Stimulated activated CD8-positive, alpha-beta memory T cell treated with anti-CD3 and anti-CD28 coated beads, Interleukin-15, amount 100 ng/mL, for 48 hours (primary cell): ENCODE data around the gene DCC.
"Not testable (repeated sequence)": the region's sequence is repeated elsewhere in the genome, so short reads cannot be mapped to it uniquely, and the experiment has no call there.

Experiments used
- DNase-seq, 2 donors: peaks; one replicate each; pipeline ENCODE4 v3.0.0-alpha.2; 2020; ENCODE audit warnings: low read depth in 2 of 2

DCC gene

DNA sequence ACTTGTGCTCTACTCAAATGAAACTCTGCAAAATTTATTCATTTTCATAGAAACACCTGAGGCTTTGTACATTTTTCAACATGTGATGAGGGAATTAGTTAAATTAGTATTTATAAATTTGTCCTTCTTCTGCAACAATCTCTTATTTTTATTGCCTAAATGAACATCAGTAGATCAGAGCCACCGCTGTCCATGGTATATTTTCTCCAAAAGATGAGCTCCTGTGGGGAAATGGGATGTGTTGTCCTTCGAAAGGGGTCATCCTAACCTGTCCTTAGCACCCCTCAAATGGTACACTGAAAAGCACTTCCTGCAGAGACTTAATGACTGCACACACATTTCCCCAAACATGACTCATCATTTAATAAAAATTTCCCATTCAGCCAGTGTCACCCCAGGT is 1169.9 kb downstream of the DCC start:
- no peak for DNase-seq

GRCh38 chr18:53511725-53512124 is 1171.7 kb downstream of the DCC start:
- DNase-seq: not testable (repeated sequence)

- no peak for DNase-seq
Measured at GRCh38 chr18:53521068-53521467, 1181.1 kb downstream of the DCC start.

GRCh38 chr18:53526101-53526870 is 1186.3 kb downstream of the DCC start:
- no peak for DNase-seq

DNA sequence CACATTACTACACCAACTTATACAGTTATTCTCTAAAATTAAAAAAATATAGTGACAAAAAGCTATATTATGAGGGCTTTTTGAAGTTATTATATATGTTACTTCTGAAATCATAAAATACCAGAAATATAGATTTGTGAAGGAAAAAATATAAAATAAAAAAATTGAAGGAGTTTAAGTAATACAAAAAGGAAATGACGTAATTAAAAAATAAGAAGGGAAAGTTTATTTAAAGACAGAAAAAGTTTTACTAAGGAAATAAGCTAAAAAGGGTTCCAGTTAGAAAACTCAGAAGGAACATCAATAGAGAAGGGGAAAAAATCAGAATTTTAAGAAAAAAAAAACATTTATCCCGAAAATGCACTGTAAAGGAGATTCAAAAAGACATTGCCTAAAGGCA is 1187.4 kb downstream of the DCC start:
- no peak for DNase-seq

GRCh38 chr18:53531187-53531586 is 1191.2 kb downstream of the DCC start:
- no peak for DNase-seq

DNA sequence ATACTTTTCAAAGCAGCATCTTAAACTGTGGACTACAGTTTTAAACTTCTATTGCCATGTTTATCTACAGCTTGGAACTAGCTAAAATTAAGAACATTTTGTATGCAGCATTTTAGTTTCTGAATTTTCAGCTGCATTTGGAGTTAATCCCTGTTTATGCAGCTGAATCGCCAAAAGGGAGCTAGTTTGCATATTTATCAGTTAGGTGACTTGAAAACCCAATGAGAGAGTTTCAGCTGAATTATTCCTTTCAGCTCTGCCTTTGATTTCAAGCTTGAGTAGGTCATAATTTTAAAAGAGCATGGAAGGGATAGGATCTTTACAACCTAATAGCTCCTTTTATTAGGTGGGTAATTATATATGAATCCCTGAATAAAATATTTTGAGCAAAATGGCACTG is 1191.9 kb downstream of the DCC start:
- DNase-seq: no peak

GRCh38 chr18:53534203-53534602 is 1194.2 kb downstream of the DCC start:
- DNase-seq: no peak

DNA sequence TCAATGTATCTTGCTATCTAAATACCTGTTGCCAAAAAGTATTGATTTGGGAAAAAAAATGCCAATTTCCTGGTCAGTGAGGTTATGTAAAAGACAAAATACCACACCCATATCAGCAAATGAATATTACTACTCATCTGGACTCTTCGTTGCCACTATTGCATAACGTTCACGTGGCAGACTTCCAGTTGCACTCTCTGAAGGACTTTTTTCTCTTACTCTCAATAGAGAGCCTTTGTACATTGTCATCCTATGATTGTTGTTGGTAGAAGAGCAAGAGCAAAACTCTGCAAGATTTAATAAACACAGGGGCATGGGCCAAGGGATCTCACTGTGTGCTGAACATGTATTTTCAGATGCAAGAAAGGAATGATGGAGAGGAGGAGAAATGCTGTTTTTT is 1194.7 kb downstream of the DCC start:
- DNase-seq: no peak

DNA sequence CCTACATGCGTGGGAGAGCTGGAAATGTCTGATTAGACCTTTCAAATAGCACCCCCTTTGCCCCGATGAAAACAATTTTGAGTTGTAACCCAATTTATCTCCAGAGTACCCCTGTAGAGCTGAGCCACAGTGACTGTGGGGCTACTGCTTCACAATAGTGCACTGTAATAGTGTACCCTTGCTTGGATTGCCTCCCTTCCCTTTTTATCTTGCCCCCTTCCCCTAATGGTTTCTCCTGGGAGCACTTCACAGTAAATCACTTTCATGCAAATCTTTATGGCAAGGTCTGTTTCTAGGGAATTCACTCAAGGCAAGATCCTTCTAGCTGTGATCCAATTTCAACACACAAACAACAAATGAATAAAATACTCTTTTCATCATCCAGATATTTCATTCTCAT is 1196.9 kb downstream of the DCC start:
- DNase-seq: no peak

- no peak for DNase-seq
Measured at GRCh38 chr18:53541924-53542323, 1201.9 kb downstream of the DCC start.

DNA sequence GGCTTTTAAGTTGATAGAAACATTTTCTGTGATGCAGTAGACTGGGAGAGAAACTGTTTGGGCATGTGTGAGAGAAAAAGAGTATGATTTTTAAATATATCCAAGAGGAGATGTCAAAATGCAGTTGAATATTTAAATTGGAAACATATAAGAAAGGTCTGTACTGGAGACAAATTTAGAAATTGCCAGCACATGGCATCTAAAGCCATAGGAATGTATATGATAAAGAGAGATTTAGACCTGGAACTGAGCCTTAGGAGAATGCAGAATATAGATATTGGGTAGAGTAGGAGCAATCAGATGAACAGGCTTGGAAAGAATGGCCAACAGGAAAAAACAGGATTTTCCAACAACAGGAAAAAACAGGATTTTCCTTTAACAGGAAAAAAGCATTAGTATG is 1203.7 kb downstream of the DCC start:
- no peak for DNase-seq

GRCh38 chr18:53544917-53545316 is 1204.9 kb downstream of the DCC start:
- DNase-seq: no peak

GRCh38 chr18:53551868-53552426 is 1212.0 kb downstream of the DCC start:
- no peak for DNase-seq

DNA sequence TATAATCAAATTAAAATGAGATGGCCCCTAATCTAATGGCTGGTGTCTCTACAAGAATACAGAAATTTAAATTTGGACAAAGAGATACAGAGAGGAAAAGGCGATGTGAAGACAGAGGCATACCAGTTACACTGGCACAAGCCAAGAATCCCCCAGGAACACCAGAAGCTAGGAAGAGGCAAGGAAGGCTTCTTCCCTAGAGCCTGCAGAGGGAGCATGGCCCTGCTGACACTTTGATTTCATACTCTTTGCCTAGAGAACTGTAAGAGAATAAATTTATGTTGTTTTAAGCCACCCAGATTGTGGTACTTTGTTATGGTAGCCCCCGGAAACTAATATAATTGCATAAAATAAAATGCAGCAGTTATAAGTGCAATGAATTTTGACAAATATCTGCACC is 1213.0 kb downstream of the DCC start:
- DNase-seq: no peak

- DNase-seq: no peak
Measured at GRCh38 chr18:53556450-53556849, 1216.5 kb downstream of the DCC start.

GRCh38 chr18:53560546-53560945 is 1220.5 kb downstream of the DCC start:
- DNase-seq: no peak

- DNase-seq: no peak
Measured at GRCh38 chr18:53566626-53567025, 1226.6 kb downstream of the DCC start.

- DNase-seq: no peak
Measured at GRCh38 chr18:53567929-53568574, 1228.1 kb downstream of the DCC start.
